ENCODE data around the gene CD247.
A peak's percentile ranks its signal among the peaks of the same experiment; 100 is the strongest.
"Not testable (repeated sequence)": the region's sequence is repeated elsewhere in the genome, so short reads cannot be mapped to it uniquely, and the experiment has no call there.

The CD247 gene

DNA sequence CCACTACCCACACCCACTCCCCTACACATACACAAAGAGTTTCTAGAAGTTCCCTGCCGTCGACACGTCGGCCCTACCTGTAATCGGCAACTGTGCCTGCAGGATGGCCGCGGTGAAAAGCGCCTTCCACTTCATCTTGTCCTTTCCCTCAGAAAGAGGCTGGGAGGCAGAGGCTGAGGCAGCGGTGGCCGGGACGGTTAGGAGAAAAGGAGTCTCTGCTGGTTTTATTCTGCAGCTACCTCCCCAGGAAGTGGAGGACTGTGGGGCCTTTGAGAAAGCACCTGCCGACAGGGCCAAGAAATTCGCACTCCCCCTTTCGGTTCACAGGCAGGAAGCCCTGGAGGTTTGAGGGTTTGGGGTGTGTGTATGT is at the start of gene CD247:
TSS of gene CD247 (minus strand) at position 199 of the 370 bp plus-strand sequence. CDS start at position 135, 64 bp downstream.
- peak; percentile 69 for DNase-seq

DNA sequence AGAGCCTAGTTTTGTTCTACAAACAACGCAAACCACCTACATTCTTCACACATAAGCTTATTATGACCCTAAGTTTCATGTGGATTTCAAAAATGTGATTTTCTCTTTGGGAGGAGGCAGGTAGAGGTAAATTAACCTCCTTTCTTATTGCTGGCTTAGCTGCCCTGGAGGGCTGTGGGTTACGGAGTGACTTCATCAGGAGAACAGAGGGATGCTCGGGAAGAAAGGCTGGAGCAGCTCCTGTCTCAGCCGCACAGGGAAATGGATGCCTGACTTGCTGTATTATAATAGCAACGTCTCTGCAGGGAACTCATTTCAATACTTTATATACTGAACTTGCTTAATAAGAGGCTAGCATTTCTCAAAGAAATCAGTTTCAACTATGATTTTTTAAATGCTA is 49.3 kb upstream of the CD247 start:
- DNase-seq, result no peak

DNA sequence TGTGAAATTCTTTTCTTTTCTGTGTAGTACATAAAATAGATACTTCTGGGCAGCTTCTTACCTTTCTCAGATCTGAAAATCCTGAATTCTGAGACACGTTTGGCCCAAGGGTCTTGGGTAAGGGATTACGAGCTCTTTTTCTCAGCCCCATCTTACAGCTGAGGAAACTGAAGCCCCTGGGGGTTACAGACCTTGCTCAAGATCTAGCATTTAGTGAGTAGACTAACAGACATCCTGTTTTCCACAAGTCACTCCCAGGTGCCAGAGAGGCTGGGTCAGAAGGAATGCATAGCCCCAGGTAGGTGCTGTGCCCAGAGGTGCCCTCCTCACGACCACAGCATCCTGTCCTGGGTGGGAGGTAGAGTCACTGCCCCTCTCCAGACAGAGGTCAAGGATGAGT is 48.4 kb upstream of the CD247 start:
- no peak for DNase-seq

DNA sequence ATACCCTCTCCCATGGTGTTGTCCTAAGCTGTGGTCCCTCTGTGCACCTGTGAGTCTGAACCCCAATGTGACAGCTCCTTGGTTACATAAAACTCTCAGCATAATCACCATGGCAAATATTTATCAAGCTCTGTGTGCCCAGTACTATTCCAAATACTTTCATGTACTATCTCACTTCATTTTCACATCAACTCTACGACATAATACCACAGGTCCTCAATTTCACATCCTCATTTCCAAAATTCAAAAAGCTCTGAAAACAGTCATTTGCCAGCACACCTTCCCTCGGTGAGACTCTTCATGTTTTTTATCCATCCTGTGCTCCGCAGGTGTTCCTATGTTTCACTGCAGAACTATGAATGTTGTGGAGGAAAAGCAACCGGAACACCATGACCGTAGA is 47.6 kb upstream of the CD247 start:
- no peak for DNase-seq

DNA sequence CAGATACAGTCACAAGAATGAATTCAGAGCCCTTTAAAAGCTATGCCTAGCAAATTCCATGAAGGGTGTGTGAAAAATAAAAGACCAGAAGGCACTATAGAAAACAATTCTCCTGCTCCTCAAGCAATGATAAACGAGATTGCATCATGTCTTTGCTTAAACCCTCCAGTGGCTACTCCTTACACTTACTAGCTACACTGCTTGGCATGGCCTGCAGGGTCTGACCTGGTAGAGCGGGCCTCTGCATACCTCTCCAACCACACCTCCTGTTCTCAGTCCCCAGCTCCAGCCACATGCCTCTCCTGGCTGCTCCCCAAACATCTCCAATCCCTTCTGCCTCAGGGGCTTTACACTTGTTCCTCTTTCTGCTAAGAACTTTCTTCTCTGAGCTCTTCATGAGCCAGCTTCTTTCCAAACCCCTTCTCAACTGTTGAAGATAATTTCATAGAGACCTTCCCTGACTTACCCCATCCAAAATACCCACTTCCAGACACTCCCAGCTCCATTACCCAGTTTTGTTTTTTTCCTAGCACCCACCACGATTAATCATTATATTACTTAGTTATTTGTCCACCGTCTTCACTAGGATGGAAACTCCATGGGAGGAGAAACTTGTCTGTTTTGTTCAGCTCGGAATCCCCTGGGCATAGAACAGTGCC is 46.4 kb upstream of the CD247 start:
- DNase-seq, result no peak

DNA sequence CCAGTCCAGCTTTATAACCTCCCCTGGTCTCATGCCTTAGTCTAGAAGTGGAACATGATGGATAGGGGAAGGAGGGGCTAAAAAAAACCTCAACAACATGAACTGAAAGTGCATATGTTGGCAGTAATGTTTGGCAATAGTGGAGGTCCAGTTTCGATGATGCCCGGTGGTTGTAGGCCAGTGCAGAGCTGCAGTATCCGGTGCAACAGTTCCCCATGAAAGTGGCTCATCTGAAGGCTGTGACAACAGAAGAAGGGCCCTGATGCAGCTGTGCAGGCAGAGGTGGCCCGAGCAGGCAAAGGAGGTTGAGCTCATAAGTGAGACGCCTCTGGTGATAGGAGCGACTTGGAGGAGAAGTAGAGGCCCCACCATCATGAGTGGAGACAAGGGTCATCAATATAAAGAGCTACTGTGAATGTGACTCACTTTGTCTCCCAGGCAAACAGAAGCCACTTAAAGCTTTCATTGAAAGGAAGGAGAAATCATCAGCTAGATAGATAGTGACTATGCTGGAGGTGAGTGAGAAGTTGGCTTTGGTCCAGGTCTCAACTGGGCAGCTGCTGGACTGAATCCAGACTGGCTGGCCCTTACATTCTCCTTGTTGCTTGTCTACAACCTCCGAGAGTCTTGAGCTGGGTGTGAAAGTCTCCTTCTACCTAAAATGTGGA is 45.4 kb upstream of the CD247 start:
- no peak for DNase-seq

DNA sequence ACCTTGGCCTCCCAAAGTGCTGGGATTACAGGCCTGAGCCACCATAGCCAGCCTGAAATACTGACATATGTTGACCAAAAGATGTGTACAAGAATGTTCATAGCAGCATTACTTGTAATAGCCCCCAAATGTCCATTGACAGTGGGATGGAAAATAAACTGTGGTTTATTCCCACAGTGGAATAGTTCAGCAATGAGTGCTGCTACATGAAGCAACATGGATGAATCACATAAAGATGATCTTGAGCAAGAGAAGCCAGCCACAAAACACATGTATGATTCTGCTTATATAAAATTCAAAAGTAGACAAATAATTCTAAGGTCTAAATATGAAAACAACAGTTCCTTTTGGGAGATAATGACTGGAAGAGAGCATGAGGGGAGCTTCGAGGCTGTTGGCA is 44.4 kb upstream of the CD247 start:
- DNase-seq, result no peak

DNA sequence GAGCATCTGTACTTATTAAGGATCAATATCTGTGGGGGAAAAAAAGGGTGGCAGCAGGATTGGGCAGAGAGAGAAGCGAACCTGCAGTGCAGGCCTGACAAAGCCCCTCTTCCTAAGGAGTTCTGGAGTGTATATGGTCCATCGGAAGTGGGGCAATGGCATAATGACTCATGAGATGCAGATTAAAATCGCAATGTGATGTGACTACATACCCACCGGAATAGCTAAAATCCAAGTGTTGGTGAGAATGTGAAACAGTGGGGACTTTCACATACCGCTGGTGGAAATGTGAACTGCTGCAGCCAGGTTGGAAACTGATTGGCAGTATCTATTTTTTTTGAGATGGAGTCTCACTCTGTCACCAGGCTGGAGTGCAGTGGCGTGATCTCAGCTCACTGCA is 43.4 kb upstream of the CD247 start:
- DNase-seq, result no peak

DNA sequence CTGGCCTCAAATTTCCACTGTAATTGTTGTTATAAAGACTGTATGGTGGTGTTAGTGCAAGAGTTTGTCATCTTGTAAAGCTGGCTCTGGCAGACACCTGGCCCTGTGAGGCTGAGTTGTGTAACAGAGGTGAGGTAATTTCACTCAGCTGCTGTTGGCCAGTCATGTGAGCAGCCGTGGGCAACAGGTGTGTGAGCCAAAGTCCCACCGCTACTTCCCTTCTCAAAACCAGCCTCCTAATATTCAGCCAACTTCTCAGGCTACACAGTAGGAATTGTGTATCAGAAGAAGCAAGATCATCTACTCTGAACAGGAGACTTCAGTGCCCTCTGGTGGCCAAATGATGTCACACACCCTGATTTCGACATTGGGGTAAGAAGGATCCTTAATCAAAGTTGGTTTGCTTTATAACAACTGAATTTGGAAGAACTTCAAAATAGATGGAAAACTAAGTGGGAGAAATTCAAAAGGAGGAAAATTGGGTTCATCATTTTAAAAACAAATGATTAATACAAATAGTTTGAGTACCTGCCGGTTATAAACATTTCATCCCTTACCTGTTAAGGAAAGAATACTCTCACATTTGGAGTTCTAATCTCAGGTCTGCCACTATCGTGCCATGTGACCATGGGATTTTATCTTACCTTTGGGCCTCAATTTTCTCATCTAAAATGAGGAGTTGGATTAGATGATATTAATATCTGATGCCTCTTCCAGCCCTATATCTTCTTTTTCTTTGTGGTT is 37.8 kb upstream of the CD247 start:
- DNase-seq, result peak; percentile 72

DNA sequence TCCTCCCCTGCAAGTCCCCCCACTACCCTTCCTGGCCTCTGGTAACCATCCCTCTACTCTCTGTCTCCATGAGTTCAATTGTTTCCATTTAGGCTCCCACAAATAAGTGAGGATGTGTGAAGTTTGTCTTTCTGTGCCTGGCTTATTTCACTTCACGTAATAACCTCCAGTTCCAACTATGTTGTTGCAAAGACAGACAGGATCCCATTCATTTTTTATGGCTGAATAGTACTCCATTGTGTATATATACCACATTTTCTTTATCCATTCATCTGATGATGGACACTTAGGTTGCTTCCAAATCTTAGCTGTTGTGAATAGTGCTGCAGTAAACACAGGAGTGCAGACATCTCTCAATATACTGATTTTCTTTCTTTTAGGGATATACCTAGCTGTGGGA is 36.7 kb upstream of the CD247 start:
- not testable (repeated sequence) for DNase-seq

DNA sequence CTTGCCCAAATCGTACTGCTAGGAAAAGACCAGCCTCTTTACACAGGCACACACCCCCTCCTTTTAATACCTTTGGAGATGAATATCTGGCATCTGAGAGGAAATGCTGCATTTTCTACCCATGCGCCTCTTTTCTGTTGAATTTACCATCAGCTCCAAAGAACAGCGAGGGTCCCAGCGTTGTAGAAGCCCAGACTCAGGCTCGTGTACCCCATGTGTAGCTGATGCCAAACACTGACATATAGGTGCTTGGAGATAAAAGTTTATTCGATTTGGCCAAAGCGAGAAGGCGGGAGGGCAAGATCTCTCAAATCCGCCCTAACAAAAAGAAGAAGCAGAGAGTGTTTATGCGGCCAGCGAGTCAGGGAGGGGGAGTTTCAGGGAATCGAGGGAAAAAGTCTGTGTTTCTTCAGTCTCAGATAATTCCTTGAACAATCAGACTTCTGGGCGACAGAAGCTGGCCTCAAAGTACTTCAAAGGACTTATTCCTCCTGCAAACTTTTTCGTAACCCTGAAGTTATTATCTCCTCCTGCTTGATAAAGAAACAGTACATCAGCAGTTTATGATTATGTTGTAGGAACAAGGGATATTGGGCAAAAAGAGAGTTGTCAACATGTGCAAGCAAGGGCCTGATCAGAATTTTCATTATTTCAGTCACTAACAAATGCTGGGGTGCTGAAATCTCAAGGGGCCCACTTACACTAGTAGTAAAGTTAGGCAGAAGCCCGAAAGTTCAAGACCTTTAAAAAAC is 35.9 kb upstream of the CD247 start:
- no peak for DNase-seq

DNA sequence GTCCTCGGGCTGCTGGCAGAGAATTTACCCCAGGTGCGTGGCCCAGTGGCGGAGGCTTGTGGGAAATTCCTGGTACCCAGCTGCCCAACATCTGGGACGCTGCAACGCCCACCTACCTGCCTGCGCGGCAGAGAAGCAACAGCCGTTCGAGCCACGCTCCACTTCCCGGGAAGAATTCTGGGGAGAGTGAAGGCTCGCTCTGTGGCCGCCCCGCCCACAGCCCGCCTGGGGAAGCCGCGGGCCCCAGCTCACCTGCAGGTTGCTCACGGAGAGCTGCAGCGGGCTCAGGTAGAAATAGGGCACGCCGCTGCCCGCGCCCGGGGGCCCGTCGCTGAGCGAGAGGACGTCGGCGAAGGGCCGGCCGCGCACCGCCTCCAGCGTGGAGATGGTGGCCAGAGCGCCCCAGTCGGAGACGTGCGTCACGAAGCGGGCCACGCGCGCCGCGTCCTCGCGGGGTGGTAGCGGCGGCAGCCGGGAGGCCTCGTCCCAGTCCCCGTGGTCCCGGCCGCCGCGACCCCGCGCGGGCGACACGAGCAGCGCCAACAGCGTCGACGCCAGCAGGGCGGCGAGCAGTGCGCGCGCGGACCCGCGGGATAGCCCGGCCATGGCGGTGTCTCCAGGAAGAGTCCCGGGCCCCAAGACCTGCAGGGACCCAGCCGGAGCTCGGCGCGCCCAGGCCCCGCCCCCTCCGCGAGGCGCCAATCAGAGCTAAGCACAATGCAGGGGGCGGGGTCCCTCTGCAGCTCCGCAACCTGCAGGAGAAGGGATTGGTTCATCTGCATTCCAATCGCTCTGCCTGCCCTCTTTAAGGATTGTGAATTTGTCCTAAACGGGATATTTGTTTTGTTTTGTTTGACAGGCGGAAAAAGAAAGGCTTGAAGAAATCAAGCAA is 35.1 kb upstream of the CD247 start, which contains the start of gene CREG1:
TSS of gene CREG1 (minus strand) at position 627 of the 892 bp plus-strand sequence.
- DNase-seq, result peak; percentile 90

DNA sequence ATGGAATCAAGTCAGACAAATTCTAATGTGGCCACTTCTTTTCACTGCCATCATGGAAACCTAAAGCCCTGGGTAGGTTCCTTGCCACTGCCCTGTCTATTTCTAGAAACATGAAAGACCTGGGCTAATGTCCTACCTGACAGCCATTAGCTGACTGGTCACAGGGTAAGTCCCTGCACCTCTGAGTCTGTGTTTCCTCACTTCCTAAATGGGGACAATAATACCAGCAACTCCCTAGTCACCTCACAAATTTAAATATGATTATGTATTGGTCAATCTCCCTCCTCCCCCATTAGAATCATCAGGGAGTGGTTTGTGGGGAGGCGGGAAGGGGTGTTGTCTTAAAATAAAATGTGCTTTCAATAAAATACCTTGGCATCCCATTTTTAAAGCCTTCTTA is 33.0 kb upstream of the CD247 start:
- DNase-seq, result no peak

DNA sequence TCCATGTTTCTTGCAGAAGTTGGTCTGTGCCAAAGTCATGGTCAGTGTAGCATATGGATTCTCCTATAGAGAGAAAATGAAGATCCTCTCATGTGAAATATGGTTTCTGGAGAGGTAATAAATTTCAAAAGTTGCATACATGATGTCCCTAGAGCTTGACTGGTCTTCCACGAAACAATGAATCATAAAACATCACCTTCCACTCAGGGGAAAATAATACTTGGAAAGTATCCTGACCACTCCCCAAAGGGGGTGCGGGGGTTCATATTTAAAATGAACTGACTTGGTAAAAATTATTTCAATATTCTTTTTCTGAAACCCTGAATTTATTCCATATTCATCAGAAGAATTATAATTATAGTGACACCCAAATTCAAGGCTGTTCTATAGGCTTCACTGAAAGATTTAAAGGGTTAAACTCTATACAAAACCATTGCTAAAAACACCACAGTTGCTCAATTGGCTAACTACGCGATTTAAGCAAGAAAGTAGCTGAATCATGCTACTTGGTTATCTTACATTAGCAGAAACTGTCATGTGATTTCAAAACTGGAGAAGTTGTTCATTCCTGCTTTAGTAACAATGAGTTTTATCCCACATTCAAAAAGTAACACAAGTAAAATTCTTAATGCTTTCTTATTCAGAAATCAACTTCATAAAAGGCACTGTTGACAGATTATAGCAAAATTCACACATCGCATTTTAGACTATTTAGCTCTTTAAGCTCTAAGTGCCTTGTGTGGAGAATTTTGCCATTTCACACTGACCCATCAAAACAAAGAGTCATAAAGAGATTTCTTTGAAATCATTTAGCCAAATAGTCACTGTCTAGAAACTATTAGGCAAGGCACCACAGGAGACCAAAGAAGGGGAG is 30.0 kb upstream of the CD247 start:
- DNase-seq, result no peak

DNA sequence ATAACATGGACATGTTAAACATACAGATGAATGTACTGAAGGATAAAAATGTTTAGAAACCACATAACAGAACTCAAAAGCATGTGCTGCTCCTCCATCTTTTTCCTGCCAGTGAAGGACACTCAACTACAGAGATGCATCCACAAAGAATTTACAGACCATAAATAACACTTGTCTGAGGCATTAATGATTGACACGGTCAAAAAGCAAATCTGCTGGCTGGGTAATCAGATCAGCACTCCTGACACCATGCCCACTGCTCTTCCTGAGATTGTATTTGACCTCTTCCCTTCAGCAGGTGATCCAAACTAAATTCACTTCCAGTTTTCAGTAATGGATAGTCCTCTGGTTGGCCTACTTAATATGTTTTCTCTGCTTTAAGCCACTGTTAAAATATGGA is 28.6 kb upstream of the CD247 start:
- no peak for DNase-seq

DNA sequence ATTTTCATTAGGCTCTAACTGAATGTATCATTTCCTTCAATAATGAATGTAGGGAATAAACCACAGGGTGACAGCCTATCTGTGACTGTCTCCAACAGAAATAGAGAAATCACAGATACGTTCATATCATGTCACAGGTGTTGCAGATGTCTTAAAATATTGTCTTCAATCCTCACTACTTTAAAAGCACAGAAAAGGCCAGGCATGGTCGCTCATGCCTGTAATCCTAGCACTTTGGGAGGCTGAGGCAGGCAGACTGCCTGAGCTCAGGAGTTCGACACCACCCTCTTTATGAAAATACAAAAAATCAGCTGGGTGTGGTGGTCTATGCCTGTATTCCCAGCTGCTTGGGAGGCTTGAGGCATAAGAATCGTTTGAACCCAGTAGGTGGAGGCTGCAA is 27.0 kb upstream of the CD247 start:
- no peak for DNase-seq

DNA sequence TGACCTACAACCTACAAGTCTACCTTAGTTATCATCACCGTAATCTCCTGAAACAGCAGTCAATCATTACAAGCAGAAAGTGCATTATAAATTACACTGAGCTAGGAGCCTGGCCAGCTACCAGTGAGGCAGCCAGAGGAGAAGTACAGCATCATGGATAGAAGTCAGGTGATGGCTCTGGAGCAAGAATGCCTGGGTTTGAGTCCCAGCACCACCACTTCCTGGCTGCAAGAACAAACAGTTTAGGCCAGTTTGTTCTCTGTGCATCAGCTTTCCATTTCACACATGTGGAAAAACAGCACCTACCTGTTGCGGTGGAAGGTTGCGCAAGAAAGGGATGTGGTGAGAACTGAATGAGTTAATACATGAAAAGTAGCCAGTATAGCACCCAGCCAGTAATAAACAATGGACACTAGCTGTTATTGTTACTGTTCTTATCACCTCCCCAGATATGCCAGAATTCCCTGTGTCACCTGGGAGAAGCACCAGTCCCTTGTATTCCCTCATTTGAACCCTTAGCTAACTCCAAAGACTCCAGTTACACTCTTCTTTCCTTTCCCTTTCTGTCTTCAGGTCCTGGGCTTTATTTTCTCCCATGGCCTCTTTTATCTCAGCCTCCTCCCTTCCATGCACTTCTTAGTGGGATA is 26.2 kb upstream of the CD247 start:
- DNase-seq, result no peak

DNA sequence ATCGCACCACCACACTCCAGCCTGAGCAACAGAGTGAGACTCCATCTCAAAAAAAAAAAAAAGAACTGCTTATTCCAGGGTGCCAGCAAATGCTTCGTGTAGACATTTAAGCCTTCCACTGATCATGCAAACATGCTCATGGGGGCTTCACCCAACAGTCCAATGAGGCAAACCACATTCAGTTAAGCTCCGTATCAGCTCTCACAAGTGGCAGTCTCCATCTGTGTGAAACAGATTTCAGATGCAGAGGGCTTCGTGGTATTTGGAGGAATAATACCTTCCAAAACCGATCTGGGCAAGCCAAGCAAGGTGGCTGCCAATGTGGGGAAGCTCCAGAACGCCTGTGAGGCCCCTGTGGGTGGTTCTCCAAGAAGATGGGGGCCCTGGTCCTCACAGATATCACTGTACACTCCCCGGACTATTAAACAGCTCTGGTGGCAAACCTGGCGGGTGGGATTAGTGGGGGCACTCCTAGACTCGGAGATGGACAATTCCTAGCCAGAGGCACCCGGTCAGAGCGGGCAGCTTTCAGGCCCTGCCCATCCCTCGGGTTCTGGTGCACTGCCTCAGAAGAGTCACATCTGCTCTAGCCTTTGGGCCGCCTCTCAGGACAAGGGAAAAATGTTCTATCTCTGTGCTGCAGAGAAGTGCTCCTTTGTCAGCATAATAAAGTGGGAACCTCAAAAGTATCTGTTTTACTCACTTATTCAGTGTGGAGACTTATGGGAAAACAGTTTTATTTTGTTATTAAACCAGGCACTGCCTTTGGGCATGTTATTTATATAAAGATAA is 25.1 kb upstream of the CD247 start:
- no peak for DNase-seq

DNA sequence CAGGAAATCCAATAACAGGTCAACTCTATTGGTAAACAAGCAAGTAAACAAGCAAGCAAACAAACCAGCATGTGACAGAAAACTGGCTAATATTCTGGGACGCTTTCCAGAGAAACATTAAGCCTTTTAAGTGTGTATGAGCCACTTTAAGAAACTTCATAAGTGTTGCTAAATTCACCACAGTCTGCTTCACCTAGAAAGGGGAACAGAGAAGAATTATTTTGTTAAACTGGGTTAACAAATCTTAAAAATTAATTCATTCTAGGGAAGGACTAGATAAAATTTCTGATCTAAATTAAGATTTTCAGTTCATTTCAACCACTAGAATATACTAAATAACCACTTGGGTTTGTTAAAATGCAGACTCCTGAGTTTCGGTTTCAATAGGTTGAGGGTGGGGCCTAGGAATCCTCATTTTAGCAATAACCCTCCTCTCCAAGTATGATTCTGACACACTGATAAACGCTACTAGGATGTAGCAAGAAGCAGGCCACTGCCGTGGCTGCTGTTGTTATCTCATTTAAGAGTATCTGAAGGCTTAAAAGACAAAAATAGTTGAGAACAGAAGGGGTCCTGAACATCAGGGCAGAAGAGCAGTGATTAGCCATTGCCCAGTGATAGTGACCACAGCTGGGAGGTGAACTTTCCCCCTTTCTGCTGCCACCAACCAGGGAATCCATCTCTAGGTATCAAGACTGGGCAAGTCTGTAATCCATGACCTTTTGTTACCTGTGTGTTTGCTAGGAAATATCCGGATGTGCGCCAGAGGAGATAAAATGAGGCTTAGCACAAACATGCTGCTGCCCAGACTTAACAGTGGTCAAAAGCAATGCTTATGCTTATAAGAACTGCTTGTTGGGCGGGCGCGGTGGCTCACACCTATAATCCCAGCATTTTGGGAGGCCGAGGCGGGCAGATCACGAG is 24.0 kb upstream of the CD247 start:
- no peak for DNase-seq
